Measurements from ENCODE around the gene ADCY2.

The ADCY2 gene

GRCh38 chr5:7667216-7667767, 271.4 kb downstream of the ADCY2 start:
- no peak for DNase-seq (ENCODE audit: low spot score)

GRCh38 chr5:7668161-7668560, 272.2 kb downstream of the ADCY2 start:
- no peak for DNase-seq (ENCODE audit: low spot score)

- DNase-seq (ENCODE audit: low spot score), result no peak
Measured at GRCh38 chr5:7668627-7669026, 272.7 kb downstream of the ADCY2 start.

- no peak for DNase-seq (ENCODE audit: low spot score)
Measured at GRCh38 chr5:7671381-7671993, 275.5 kb downstream of the ADCY2 start.

GRCh38 chr5:7673658-7674057, 277.7 kb downstream of the ADCY2 start:
- DNase-seq (ENCODE audit: low spot score), result no peak

GRCh38 chr5:7676455-7676854, 280.5 kb downstream of the ADCY2 start:
- DNase-seq (ENCODE audit: low spot score), result no peak

- no peak for DNase-seq (ENCODE audit: low spot score)
Measured at GRCh38 chr5:7678030-7678429, 282.1 kb downstream of the ADCY2 start.

GRCh38 chr5:7679663-7680062, 283.7 kb downstream of the ADCY2 start:
- no peak for DNase-seq (ENCODE audit: low spot score)

- DNase-seq (ENCODE audit: low spot score), result no peak
Measured at GRCh38 chr5:7680260-7680659, 284.3 kb downstream of the ADCY2 start.

GRCh38 chr5:7682379-7682778, 286.4 kb downstream of the ADCY2 start:
- no peak for DNase-seq (ENCODE audit: low spot score)

- no peak for DNase-seq (ENCODE audit: low spot score)
Measured at GRCh38 chr5:7683753-7684152, 287.8 kb downstream of the ADCY2 start.

GRCh38 chr5:7684826-7685225, 288.9 kb downstream of the ADCY2 start:
- no peak for DNase-seq (ENCODE audit: low spot score)

GRCh38 chr5:7686794-7687193, 290.9 kb downstream of the ADCY2 start:
- DNase-seq (ENCODE audit: low spot score), result no peak

- DNase-seq (ENCODE audit: low spot score), result no peak
Measured at GRCh38 chr5:7690557-7690956, 294.6 kb downstream of the ADCY2 start.

GRCh38 chr5:7705261-7705660, 309.3 kb downstream of the ADCY2 start:
- DNase-seq (ENCODE audit: low spot score), result no peak

- no peak for DNase-seq (ENCODE audit: low spot score)
Measured at GRCh38 chr5:7705736-7706135, 309.8 kb downstream of the ADCY2 start.

GRCh38 chr5:7706256-7706655, 310.3 kb downstream of the ADCY2 start:
- DNase-seq (ENCODE audit: low spot score), result no peak

- DNase-seq (ENCODE audit: low spot score), result no peak
Measured at GRCh38 chr5:7714119-7714518, 318.2 kb downstream of the ADCY2 start.

- no peak for DNase-seq (ENCODE audit: low spot score)
Measured at GRCh38 chr5:7714697-7715096, 318.8 kb downstream of the ADCY2 start.

- DNase-seq (ENCODE audit: low spot score), result no peak
Measured at GRCh38 chr5:7717691-7718090, 321.8 kb downstream of the ADCY2 start.

- no peak for DNase-seq (ENCODE audit: low spot score)
Measured at GRCh38 chr5:7728076-7728475, 332.1 kb downstream of the ADCY2 start.

GRCh38 chr5:7741415-7742065, 345.6 kb downstream of the ADCY2 start:
- DNase-seq (ENCODE audit: low spot score), result no peak

GRCh38 chr5:7742241-7742656, 346.3 kb downstream of the ADCY2 start:
- no peak for DNase-seq (ENCODE audit: low spot score)
